NCI-H526 (cell line): Measurements from ENCODE around the gene KIF23.
A peak's percentile ranks its signal among the peaks of the same experiment; 100 is the strongest.
"Not testable (repeated sequence)": the region's sequence is repeated elsewhere in the genome, so short reads cannot be mapped to it uniquely, and the experiment has no call there.

ENCODE experiments used
- DNase-seq, 2 experiments: peaks; one replicate each; lab custom pipeline; 2025; lab: John Stamatoyannopoulos, UW

The KIF23 gene

GRCh38 chr15:69413822-69414700 is at the start of gene KIF23:
Gene KIF23 (plus strand): TSS chr15:69414349. CDS start chr15:69414466, 117 bp downstream.
- DNase-seq: peak; percentile 90 to 97

DNA sequence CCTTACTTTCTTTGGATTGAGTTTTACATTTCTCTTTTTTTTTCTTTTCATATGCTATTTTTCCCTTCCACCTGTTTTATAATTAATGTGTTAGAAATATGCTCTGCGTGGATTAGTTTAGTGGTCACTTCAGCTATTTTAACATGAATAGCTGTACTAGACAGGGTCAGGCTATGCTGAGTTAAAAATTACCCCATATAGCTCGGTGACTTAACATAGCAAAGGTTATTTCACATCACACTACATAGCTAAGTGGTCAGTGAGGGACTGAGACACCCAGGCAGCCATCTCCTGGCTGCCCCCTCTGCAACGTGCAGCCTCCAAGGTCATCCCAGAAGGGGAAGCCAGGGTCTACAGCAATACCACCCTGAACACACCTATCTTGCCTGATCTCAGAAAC is 46.9 kb upstream of the KIF23 start:
- no peak for DNase-seq

DNA sequence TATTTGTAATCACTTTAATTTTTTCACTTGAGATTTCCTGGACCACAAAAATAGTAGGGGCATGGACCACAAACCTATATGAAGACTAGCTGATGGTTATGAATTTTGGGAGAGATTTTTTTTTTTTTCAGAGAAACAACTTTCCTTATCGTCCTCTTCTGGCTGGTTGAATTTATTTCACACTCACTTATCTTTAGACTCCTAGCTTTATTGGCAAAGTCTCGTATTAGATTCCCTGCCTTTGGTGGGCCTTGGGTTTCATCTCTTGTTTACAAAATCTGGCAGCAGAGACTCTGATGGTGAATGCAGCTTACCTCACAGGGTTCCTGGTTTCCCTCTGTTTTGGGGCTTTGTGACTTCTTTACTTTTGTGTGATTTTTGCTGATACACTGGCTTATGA is 44.5 kb upstream of the KIF23 start:
- no peak for DNase-seq

DNA sequence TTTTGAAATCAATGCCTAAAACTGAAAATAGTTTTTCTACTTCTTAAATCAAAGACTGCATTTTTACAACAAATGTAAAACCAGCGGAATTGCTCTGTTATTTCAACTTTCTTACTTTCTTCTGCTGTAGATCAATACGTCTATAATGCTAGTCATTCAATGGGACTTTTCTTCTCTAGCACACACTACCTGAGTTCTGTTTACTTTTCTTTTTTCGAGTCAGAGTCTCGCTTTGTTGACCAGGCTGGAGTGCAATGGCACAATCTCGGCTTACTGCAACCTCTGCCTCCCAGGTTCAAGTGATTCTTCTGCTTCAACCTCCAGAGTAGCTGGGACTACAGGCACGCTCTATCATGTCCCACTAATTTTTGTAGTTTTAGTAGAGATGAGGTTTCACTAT is 40.7 kb upstream of the KIF23 start:
- DNase-seq: no peak

DNA sequence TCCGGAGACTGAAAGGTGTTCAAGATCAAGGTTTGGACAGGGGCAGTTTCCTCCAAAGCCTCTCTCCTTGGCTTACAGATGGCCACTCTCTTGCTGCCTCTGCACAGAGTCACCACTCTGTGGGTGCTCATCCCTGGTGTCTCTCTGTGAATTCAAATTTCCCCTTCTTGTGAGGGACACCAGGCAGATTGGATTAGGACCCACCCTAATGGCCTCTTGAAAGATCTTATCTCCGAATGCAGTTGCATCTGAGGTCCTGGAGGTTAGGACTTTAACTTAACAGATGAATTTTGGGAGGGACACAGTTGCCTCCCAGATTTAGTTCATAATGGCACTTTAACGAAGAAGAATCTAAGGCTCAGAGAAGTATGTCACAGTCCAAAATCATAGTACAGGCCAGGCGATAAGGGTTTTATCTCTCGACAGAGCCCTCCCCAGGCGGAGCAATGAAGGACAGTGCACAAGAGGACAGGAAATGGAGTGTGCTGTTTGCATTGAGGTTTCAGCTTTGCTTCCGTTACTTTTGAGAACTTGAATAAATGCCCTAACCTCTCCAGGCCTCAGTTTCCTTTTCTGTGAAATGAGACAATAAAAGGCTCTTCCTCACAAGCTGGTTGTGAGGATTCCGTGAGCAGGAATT is 38.9 kb upstream of the KIF23 start:
- no peak for DNase-seq

- no peak for DNase-seq
Measured at GRCh38 chr15:69377216-69377970, 36.8 kb upstream of the KIF23 start.

DNA sequence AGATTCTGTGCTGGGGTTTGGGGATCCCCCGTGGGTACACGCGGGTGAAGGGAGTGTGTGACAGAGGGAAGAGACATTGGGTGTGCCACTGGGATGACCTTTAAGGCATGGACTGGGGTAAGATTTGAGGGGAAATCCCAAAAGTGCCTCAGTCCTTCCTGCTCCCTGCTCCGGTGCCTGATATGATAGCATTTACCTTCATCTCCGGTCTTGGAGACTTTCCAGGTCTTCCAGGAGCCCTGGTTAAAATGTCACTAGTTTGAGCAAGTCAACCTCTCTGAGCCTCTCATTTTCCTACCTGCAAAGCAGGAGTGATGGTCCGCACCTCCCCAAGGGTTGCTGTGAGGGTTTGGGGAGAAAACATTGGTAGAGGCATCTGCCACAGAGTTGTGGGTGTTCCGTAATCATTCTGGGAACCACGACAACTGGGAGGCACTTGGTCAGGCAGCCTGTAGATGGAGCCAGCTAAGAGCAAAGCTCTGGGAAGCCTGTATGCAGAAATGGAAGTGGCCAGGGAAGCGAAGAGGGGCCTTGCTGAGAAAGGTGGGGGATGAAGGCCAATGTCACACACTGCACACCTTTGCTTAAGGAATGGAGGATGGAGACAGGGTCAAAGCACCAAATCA is 33.9 kb upstream of the KIF23 start:
- no peak for DNase-seq

DNA sequence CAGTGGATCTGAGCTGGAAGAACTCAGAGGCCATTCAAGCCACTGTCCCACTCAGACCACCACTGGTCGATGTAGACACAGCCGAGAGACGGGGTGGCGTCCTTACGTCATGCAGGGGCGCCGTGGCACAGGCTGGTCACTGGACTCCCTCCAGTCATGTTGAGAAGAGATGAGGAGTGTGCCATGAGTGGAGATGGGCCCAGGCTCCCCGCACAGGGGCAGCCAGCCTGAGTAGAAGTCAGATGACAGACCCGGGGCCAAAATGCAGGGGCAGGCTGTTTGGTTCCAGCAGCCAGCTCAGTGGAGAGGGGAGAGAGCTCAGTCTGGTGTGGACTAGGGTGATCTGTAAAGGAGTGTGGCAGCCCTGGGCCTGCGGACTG is 33.4 kb upstream of the KIF23 start:
- DNase-seq: no peak

GRCh38 chr15:69382176-69382575 is 32.0 kb upstream of the KIF23 start:
- DNase-seq: not testable (repeated sequence)

- not testable (repeated sequence) for DNase-seq
Measured at GRCh38 chr15:69384066-69384465, 30.1 kb upstream of the KIF23 start.

- no peak for DNase-seq
Measured at GRCh38 chr15:69384626-69385598, 29.2 kb upstream of the KIF23 start.

GRCh38 chr15:69385831-69386230 is 28.3 kb upstream of the KIF23 start:
- DNase-seq: no peak

DNA sequence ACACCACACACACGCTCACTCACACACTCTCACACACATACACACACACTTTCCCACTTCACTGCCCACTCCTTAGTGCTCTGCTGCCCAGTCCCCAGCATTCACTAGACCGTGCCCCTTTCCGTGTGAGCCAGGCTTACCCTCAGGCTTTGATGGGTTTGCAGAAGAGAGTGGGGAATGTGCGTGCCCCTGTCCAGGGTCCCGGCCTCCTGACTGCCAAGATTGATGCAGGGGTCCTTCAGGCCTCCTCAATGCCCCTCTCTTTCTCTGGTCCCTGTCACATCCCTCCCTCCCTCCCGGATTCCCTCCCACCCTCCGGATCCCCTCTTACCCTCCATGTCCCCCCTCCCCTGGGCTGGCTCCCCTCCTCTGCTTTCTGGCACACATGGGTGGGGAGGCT is 27.9 kb upstream of the KIF23 start:
- DNase-seq: no peak

DNA sequence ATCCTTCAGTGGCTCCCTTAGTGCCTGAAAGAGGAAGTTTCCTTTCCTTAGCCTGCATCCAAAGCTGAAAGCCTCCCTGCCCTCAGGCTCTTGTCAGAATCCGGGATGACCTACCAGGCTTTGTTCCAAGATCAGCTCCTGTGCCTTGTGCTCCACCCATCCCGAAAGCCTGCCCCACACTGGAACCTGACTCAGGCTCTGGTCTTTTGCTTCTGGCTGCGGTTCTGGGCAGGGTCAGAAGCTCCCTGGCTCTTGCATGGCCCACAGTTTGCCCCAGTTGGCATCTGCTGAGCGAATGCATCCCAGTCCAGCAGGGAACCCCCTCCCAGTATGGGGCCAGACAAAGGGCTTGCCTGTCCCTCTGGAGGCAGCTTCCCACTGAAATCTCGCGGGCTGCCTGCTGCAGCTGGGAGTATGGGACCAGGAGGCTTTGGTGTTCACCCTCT is 25.9 kb upstream of the KIF23 start:
- DNase-seq: no peak

DNA sequence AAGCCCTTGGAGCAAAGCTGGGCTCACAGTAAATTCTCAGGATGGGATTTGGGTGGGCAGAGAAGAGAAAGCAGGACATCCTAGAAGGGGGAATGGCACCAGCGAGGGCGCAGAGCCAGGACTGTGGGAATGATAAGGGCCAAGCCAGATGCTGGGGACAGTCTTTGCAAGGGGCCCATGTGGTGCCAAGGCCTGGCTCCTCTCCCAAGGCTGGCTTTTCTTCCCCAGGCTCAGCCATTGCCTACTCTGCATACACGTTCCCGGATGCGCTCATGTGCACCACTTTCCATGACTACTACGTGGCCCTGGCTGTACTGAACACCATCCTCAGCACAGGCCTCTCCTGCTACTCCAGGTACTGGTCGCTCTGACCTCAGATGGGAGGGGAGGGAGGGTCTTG is 24.7 kb upstream of the KIF23 start:
- no peak for DNase-seq

GRCh38 chr15:69390575-69390974 is 23.6 kb upstream of the KIF23 start:
- DNase-seq: no peak

GRCh38 chr15:69391046-69391757 is 22.9 kb upstream of the KIF23 start:
- DNase-seq: no peak

DNA sequence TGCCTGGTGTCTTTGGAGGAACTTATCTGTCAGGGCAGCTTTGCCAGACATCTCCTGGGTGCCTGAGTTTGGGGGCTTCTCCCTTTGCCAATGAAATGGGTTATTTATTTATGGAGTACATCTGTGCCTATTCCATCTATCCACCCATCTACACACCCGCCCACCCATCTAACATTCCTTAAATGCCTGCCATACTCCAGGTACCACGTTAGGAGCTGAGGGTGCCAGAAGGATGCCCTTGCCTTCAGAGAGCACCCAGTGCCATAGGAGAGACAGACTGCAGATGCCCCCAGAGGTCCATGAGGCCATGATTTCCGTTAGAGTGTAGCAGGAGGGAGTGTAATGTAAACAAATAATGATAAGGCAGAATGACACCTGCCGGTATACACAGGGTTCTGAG is 21.8 kb upstream of the KIF23 start:
- peak in 1 of 2 experiments; percentile 27 for DNase-seq

DNA sequence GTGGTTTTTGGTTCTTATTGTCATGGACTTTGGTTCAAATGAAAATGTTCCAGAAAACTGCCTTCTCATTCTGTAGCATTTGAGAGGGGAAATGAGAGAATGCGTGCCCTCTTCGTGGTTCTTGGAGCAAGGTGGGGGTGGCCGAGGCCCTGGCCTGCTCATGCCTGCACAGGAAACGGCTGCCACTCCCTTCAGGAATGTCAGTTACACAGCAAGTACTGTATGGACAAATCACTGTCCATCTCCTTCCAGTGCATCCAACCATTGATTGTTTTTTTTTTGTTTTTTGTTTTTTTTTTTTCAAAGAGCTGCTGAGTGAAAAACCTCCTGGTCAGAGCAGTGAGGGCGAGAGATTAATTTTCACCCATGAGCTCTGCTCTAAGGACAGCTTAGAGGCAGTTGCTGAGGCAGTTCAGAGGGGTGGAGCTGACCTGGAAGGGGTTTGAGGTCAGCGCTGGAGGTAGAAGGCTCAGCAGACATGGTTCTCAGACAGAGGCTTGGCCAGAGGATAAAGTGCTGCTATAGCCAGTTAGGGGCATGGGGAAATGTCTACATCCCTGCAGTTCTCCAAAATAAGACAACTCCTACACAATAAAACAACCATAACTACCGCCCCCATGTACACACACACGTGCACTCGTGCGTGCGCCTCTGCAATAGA is 20.2 kb upstream of the KIF23 start:
- DNase-seq: no peak
